DOHH2 (cell line): ENCODE results near the gene RHOU.

Source experiments
- H3F3A ChIP-seq: fragments of 200-600 bp; sonication (generic), shearing (Covaris generic); 2 replicates; pipeline ENCODE4 v1.6.0; 2016; ENCODE audit warnings: antibody characterized with exemption, mild to moderate bottlenecking; ENCODE audit not compliant: control insufficient read depth, insufficient read depth
- H3K27ac ChIP-seq: fragments of 200-600 bp; sonication (generic); 2 replicates; pipeline ENCODE4 v1.5.1; 2014; ENCODE audit warnings: low read depth, mild to moderate bottlenecking, low read length, moderate library complexity
- H3K27me3 ChIP-seq: fragments of 200-600 bp; sonication (generic); 2 replicates; pipeline ENCODE4 v1.6.1; 2014; ENCODE audit warnings: mild to moderate bottlenecking, low read length, mixed read lengths; ENCODE audit not compliant: control insufficient read depth
- H3K36me3 ChIP-seq: fragments of 200-600 bp; sonication (generic); 2 replicates; pipeline ENCODE4 v1.6.1; 2014; ENCODE audit warnings: mild to moderate bottlenecking, low read length, moderate library complexity, mixed read lengths; ENCODE audit not compliant: control insufficient read depth
- H3K4me1 ChIP-seq: fragments of 200-600 bp; sonication (generic); 2 replicates; pipeline ENCODE4 v1.6.1; 2014; ENCODE audit warnings: mild to moderate bottlenecking, low read length, mixed read lengths; ENCODE audit not compliant: control insufficient read depth
- H3K4me2 ChIP-seq: fragments of 200-600 bp; sonication (generic); 2 replicates; pipeline ENCODE4 v1.6.0; 2014; ENCODE audit warnings: mild to moderate bottlenecking, low read length, moderate library complexity
- H3K4me3 ChIP-seq: fragments of 200-600 bp; sonication (generic); 2 replicates; pipeline ENCODE4 v1.5.1; 2014; ENCODE audit warnings: mild to moderate bottlenecking, low read length, mixed read lengths
- H3K79me2 ChIP-seq: fragments of 200-600 bp; sonication (generic); 2 replicates; pipeline ENCODE4 v1.6.1; 2014; ENCODE audit warnings: mild to moderate bottlenecking, low read length, mixed read lengths; ENCODE audit not compliant: control insufficient read depth
- H3K9me2 ChIP-seq: fragments of 200-600 bp; sonication (generic); replicated peaks from 2 replicates; pipeline ENCODE4 v1.6.1; 2014; ENCODE audit warnings: mild to moderate bottlenecking, low read length, mixed read lengths; ENCODE audit not compliant: control insufficient read depth
- H3K9me3 ChIP-seq: fragments of 200-600 bp; sonication (generic); 2 replicates; pipeline ENCODE4 v1.6.1; 2014; ENCODE audit warnings: antibody characterized with exemption, low read length, mixed read lengths; ENCODE audit not compliant: control insufficient read depth, insufficient read depth
- H4K20me1 ChIP-seq: fragments of 200-600 bp; sonication (generic); 2 replicates; pipeline ENCODE4 v1.6.0; 2014; ENCODE audit warnings: low read depth, mild to moderate bottlenecking, antibody characterized with exemption, low read length, moderate library complexity; ENCODE audit not compliant: control insufficient read depth, insufficient read depth
- CTCF ChIP-seq: fragments of 200-600 bp; sonication (generic); IDR thresholded peaks from one replicate; pipeline ENCODE4 v1.5.1; 2014; ENCODE audit warnings: antibody characterized with exemption, mild to moderate bottlenecking, low read depth, low read length; ENCODE audit not compliant: poor library complexity, severe bottlenecking
- EZH2phosphoT487 ChIP-seq: fragments of 200-600 bp; sonication (generic); IDR thresholded peaks from 2 replicates; pipeline ENCODE4 v1.6.1; 2017; ENCODE audit warnings: borderline replicate concordance, mild to moderate bottlenecking, antibody characterized with exemption, low read length, moderate library complexity, mixed read lengths

Gene RHOU

GRCh38 chr1:228754646-228755268 lies 19.5 kb downstream of the RHOU start:
- TF ChIP-seq CTCF (no peak), EZH2phosphoT487 (no peak)
- Histone ChIP-seq H3K4me2 (no peak overlapping the region), H3K4me3 (no peak overlapping the region), H3K9me3 (no peaks in the 10 kb centered on the region), H3K79me2 (no peaks in the 10 kb centered on the region), H3K4me1 (no peaks in the 10 kb centered on the region), H3K27me3 (0 out of 2 replicates have a peak, but pooled peaks cover 8% of the 10 kb centered on the region), H3F3A (no peaks in the 10 kb centered on the region), H4K20me1 (no peaks in the 10 kb centered on the region), H3K27ac (no peak overlapping the region), H3K36me3 (no peaks in the 10 kb centered on the region), H3K9me2 (no peaks in the 10 kb centered on the region)

- Histone ChIP-seq H3K79me2 (no peaks in the 10 kb centered on the region), H3F3A (no peaks in the 10 kb centered on the region), H3K27me3 (0 out of 2 replicates have a peak, but pooled peaks cover 6% of the 10 kb centered on the region), H3K4me2 (no peak overlapping the region), H3K27ac (no peak overlapping the region), H3K9me2 (no peaks in the 10 kb centered on the region), H3K36me3 (no peaks in the 10 kb centered on the region), H4K20me1 (no peaks in the 10 kb centered on the region), H3K4me1 (no peaks in the 10 kb centered on the region), H3K4me3 (no peak overlapping the region), H3K9me3 (no peaks in the 10 kb centered on the region)
- TF ChIP-seq CTCF, result no peak
- no peak for TF ChIP-seq EZH2phosphoT487
These were observed 20.5 kb downstream of the RHOU start for GRCh38 chr1:228755800-228756199.

- Histone ChIP-seq H3K79me2 (no peaks in the 10 kb centered on the region), H3K27ac (no peak overlapping the region), H3F3A (no peaks in the 10 kb centered on the region), H3K4me2 (no peak overlapping the region), H3K9me3 (no peaks in the 10 kb centered on the region), H3K27me3 (peaks cover 9% of the 10 kb centered on the region; the same call in 1 of the 2 replicates), H3K4me1 (no peaks in the 10 kb centered on the region), H3K9me2 (no peaks in the 10 kb centered on the region), H3K4me3 (no peak overlapping the region), H4K20me1 (no peaks in the 10 kb centered on the region), H3K36me3 (no peaks in the 10 kb centered on the region)
- TF ChIP-seq EZH2phosphoT487 (no peak), CTCF (no peak)
These were observed 21.2 kb downstream of the RHOU start for GRCh38 chr1:228756457-228756856.
